Measurements from ENCODE around the gene CD274. TPM values are rescaled to one million over a fixed set of nuclear protein-coding genes. Genes with fewer than 3 reads are reported as not detected.

The CD274 gene
- total RNA-seq, 2 donors from 2014 or later = 1.00 TPM; not detected in 1

DNA sequence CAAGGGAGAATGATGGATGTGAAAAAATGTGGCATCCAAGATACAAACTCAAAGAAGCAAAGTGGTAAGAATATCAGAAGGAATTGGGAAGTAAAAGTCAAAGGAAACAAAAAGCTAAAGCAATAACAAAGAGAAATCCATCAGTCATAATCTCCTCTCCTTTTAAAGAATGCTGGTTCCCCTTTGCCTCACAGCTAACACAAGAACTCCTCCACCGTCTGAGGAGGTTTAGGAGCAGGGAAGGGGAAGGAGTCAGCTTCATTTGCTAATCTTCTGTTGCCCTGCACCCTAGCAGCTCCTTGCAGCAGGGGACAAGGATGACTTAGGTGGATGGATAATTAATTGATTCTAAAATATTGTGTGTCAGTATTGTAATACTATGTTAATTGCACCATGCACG, 16.4 kb downstream of the CD274 start:
- no peaks in the 10 kb centered on the region for H3K9me3 ChIP-seq (ENCODE audit: control insufficient read depth, low read length)
- 69 to 83% methylated on average over 1 of the region's 2 CpGs for WGBS, 2 experiments (ENCODE audit: insufficient coverage in 1 of 2, insufficient read length in 1 of 2)
- Mint-ChIP-seq H3K27ac (no peak overlapping the region), H3K9me3 (no peaks in the 10 kb centered on the region), H3K36me3 (ENCODE audit: low read depth) (no peaks in the 10 kb centered on the region), H3K27me3 (ENCODE audit: insufficient read depth) (no peaks in the 10 kb centered on the region), H3K4me1 (peaks cover 5% of the 10 kb centered on the region), H3K4me3 (no peak overlapping the region)
- H3K4me1 ChIP-seq (ENCODE audit: control insufficient read depth, insufficient read depth, low read length) = peaks cover 4% of the 10 kb centered on the region
- H3K27me3 ChIP-seq (ENCODE audit: control insufficient read depth, insufficient read depth, low read length, poor library complexity, severe bottlenecking) = no peaks in the 10 kb centered on the region
- no peak for DNase-seq
- H3K27ac ChIP-seq (ENCODE audit: low read depth, low read length) = no peak overlapping the region
- no peak overlapping the region for H3K9ac ChIP-seq (ENCODE audit: extremely low read depth, low read length, poor library complexity, severe bottlenecking)
- no peak for TF ChIP-seq CTCF (conservative IDR thresholded peaks at IDR 0.05)
- H3K36me3 ChIP-seq (ENCODE audit: control insufficient read depth, insufficient read depth, low read length) = no peaks in the 10 kb centered on the region
- H3K4me3 ChIP-seq (ENCODE audit: low read length) = no peak overlapping the region

GRCh38 chr9:5468850-5469249, 18.5 kb downstream of the CD274 start:
- Mint-ChIP-seq H3K36me3 (ENCODE audit: low read depth) (no peaks in the 10 kb centered on the region), H3K27me3 (ENCODE audit: insufficient read depth) (no peaks in the 10 kb centered on the region), H3K4me1 (no peaks in the 10 kb centered on the region), H3K9me3 (no peaks in the 10 kb centered on the region), H3K4me3 (no peak overlapping the region), H3K27ac (no peak overlapping the region)
- Histone ChIP-seq H3K27me3 (ENCODE audit: control insufficient read depth, insufficient read depth, low read length, poor library complexity, severe bottlenecking) (no peaks in the 10 kb centered on the region), H3K9ac (ENCODE audit: extremely low read depth, low read length, poor library complexity, severe bottlenecking) (no peak overlapping the region), H3K4me3 (ENCODE audit: low read length) (no peak overlapping the region), H3K36me3 (ENCODE audit: control insufficient read depth, insufficient read depth, low read length) (no peaks in the 10 kb centered on the region), H3K9me3 (ENCODE audit: control insufficient read depth, low read length) (no peaks in the 10 kb centered on the region), H3K27ac (ENCODE audit: low read depth, low read length) (no peak overlapping the region), H3K4me1 (ENCODE audit: control insufficient read depth, insufficient read depth, low read length) (no peaks in the 10 kb centered on the region)
- 93% methylated on average over 4 of the region's 5 CpGs; no CpG with 5 or more reads in 1 of the 2 experiments for WGBS, 2 experiments (ENCODE audit: insufficient coverage in 1 of 2, insufficient read length in 1 of 2)
- no peak for DNase-seq
- TF ChIP-seq CTCF (conservative IDR thresholded peaks at IDR 0.05) = no peak

DNA sequence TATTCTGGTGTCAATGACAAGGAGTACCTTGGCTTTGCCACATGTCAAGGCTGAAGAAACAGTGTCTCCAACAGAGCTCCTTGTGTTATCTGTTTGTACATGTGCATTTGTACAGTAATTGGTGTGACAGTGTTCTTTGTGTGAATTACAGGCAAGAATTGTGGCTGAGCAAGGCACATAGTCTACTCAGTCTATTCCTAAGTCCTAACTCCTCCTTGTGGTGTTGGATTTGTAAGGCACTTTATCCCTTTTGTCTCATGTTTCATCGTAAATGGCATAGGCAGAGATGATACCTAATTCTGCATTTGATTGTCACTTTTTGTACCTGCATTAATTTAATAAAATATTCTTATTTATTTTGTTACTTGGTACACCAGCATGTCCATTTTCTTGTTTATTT, 19.8 kb downstream of the CD274 start:
- DNase-seq = no peak
- Mint-ChIP-seq H3K36me3 (ENCODE audit: low read depth) (no peaks in the 10 kb centered on the region), H3K4me3 (no peak overlapping the region), H3K4me1 (no peaks in the 10 kb centered on the region), H3K27me3 (ENCODE audit: insufficient read depth) (peaks cover 2% of the 10 kb centered on the region), H3K27ac (no peak overlapping the region), H3K9me3 (peaks cover 1% of the 10 kb centered on the region)
- Histone ChIP-seq H3K4me3 (ENCODE audit: low read length) (no peak overlapping the region), H3K9ac (ENCODE audit: extremely low read depth, low read length, poor library complexity, severe bottlenecking) (no peak overlapping the region), H3K27ac (ENCODE audit: low read depth, low read length) (no peak overlapping the region), H3K36me3 (ENCODE audit: control insufficient read depth, insufficient read depth, low read length) (no peaks in the 10 kb centered on the region), H3K9me3 (ENCODE audit: control insufficient read depth, low read length) (no peaks in the 10 kb centered on the region), H3K27me3 (ENCODE audit: control insufficient read depth, insufficient read depth, low read length, poor library complexity, severe bottlenecking) (no peaks in the 10 kb centered on the region), H3K4me1 (ENCODE audit: control insufficient read depth, insufficient read depth, low read length) (no peaks in the 10 kb centered on the region)
- 86% methylated on average over 1 of the region's 1 CpG; no CpG with 5 or more reads in 1 of the 2 experiments for WGBS, 2 experiments (ENCODE audit: insufficient coverage in 1 of 2, insufficient read length in 1 of 2)
- peak; percentile 31 for TF ChIP-seq CTCF (conservative IDR thresholded peaks at IDR 0.05)

Measured in endodermal cell (in vitro differentiated cells).